HEK293 (cell line): ENCODE results near the gene MST1R.

ENCODE experiments used
- CTCF ChIP-seq: fragments of 450-650 bp; formaldehyde crosslinking; IDR thresholded peaks from 2 replicates; pipeline ENCODE4 v1.5.1; 2016; ENCODE audit warnings: missing biosample characterization, missing genetic modification characterization
- TRIM28 ChIP-seq: IDR thresholded peaks from 2 replicates; pipeline ENCODE4 v1.6.1; 2011; ENCODE audit warnings: low read length, control low read depth, borderline replicate concordance
- ZBTB21 ChIP-seq: fragments of 450-650 bp; formaldehyde crosslinking; IDR thresholded peaks from 2 replicates; pipeline ENCODE4 v1.5.1; 2017; ENCODE audit warnings: missing biosample characterization, missing genetic modification characterization
- ZBTB44 ChIP-seq: fragments of 450-650 bp; IDR thresholded peaks from 2 replicates; pipeline ENCODE4 v1.5.1; 2018; ENCODE audit warnings: missing biosample characterization, mild to moderate bottlenecking, missing genetic modification characterization
- ZBTB48 ChIP-seq: fragments of 450-650 bp; formaldehyde crosslinking; IDR thresholded peaks from 2 replicates; pipeline ENCODE4 v1.5.1; 2016; ENCODE audit warnings: missing biosample characterization, missing genetic modification characterization
- ZNF513 ChIP-seq: fragments of 450-650 bp; IDR thresholded peaks from 2 replicates; pipeline ENCODE4 v1.5.1; 2018; ENCODE audit warnings: missing biosample characterization, missing genetic modification characterization
- ZNF544 ChIP-seq: fragments of 450-650 bp; formaldehyde crosslinking; IDR thresholded peaks from 2 replicates; pipeline ENCODE4 v1.5.0; 2017; ENCODE audit warnings: missing biosample characterization, missing genetic modification characterization
- ZSCAN18 ChIP-seq: fragments of 450-650 bp; formaldehyde crosslinking; IDR thresholded peaks from 2 replicates; pipeline ENCODE4 v1.5.1; 2016; ENCODE audit warnings: missing biosample characterization, missing genetic modification characterization
- ZXDB ChIP-seq: fragments of 450-650 bp; formaldehyde crosslinking; IDR thresholded peaks from 2 replicates; pipeline ENCODE4 v1.5.1; 2016; ENCODE audit warnings: missing biosample characterization, missing genetic modification characterization

GRCh38 chr3:49916686-49917085 lies 13.0 kb upstream of the MST1R start:
- TF ChIP-seq ZNF513 (tag by site-specific recombination), result no peak
- no peak for TF ChIP-seq ZBTB21 (tag by site-specific recombination)
- TF ChIP-seq CTCF (tag by site-specific recombination), result no peak
- no peak for TF ChIP-seq ZNF544
- no peak for TF ChIP-seq ZBTB48 (tag by site-specific recombination)
- TF ChIP-seq TRIM28, result no peak
- TF ChIP-seq ZBTB44 (tag by site-specific recombination), result no peak
- TF ChIP-seq ZSCAN18 (tag by site-specific recombination), result no peak
- no peak for TF ChIP-seq ZXDB (tag by site-specific recombination)
